Heart left ventricle (tissue), 16 donors: ENCODE measurements around the gene HOXA3. TPM values are rescaled to one million over a fixed set of nuclear protein-coding genes. Genes with fewer than 3 reads are reported as not detected.
A peak's percentile ranks its signal among the peaks of the same experiment; 100 is the strongest.

ENCODE experiments used
- ATAC-seq, 4 donors: fragments of 200-7000 bp; cut with Tn5 transposase; one replicate each; pipeline ENCODE4 v1.9.1; 2020 to 2022; ENCODE audit warnings: moderate library complexity in 4 of 4, mild to moderate bottlenecking in 3 of 4, moderate number of reproducible peaks in 1 of 4
- DNase-seq, 5 donors: peaks; one replicate each; pipeline ENCODE4 v3.0.0-alpha.2; 2020
- H3K27ac ChIP-seq, 12 donors: fragments of 200-600 bp; sonication (generic) in 4 of 12; one replicate each; pipeline versions ENCODE4 v1.5.0 to v1.8.0; 2016 to 2022; ENCODE audit warnings: mild to moderate bottlenecking in 2 of 12
- H3K27me3 ChIP-seq, 9 donors: fragments of 200-600 bp; sonication (generic) in 2 of 9; one replicate each; pipeline versions ENCODE4 v1.5.1 to v1.8.0; 2016 to 2022; ENCODE audit warnings: mild to moderate bottlenecking in 3 of 9
- H3K36me3 ChIP-seq, 9 donors: fragments of 200-600 bp; sonication (generic) in 2 of 9; one replicate each; pipeline versions ENCODE4 v1.5.0 to v1.8.0; 2018 to 2022; ENCODE audit warnings: mild to moderate bottlenecking in 2 of 9
- H3K4me1 ChIP-seq, 12 donors: fragments of 200-600 bp; sonication (generic) in 4 of 12; one replicate each; pipeline versions ENCODE4 v1.5.0 to v1.8.0; 2016 to 2022; ENCODE audit warnings: mild to moderate bottlenecking in 3 of 12
- H3K4me3 ChIP-seq, 12 donors: fragments of 200-600 bp; sonication (generic) in 4 of 12; one replicate each; pipeline versions ENCODE4 v1.5.0 to v1.8.0; 2017 to 2022; ENCODE audit warnings: mild to moderate bottlenecking in 9 of 12, moderate library complexity in 4 of 12
- H3K9me3 ChIP-seq, 12 donors: fragments of 200-600 bp; sonication (generic) in 4 of 12; one replicate each; pipeline versions ENCODE4 v1.5.0 to v1.8.0; 2016 to 2022; ENCODE audit warnings: mild to moderate bottlenecking in 1 of 12
- CTCF ChIP-seq, 12 donors: fragments of 200-600 bp; sonication (generic) in 4 of 12; IDR thresholded peaks; one replicate each; pipeline versions ENCODE4 v1.5.0 to v1.8.0; 2018 to 2022; ENCODE audit warnings: antibody characterized with exemption in 12 of 12, mild to moderate bottlenecking in 5 of 12
- POLR2A ChIP-seq, 2 donors: fragments of 450-650 bp; IDR thresholded peaks; one replicate each; pipeline ENCODE4 v1.6.1; 2017; ENCODE audit warnings: antibody characterized with exemption in 2 of 2, mild to moderate bottlenecking in 2 of 2, moderate library complexity in 2 of 2
- WGBS, 4 donors: extraction: QIAGEN DNeasy Blood & Tissue Kit in 2 of 4; methylation state at CpG; one replicate each; pipeline versions ENCODE4 v1.1.5 to v1.1.7; 2013 to 2018; 5-methylcytosine and 5-hydroxymethylcytosine counted together
- intact Hi-C, 10 donors: fragments of 100-400 bp; cut with DNase I; formaldehyde crosslinking; loops; one replicate each; pipeline versions ENCODE4 v1.11.1 to v1.14.2; 2022
- polyA plus RNA-seq, 2 donors: library from polyadenylated mRNA; stranded (reverse); fragments of 200-250 nt; gene quantifications; one replicate each; pipeline ENCODE4 v1.2.3, GENCODE V29; 2013
- total RNA-seq, 9 donors: library from RNA; depleted of rRNA in 2 of 9; stranded (reverse); fragments of >200 nt in 2 of 9; fragmentation: NEBNext Ultra II Directional in 3 of 9; extraction: Animal tissue kit (Norgen Biotek cat#: 25700) in 3 of 9; gene quantifications; one replicate each; pipeline versions ENCODE4 v1.1.0 to v1.2.4, GENCODE V29; 2016 to 2023
- donor health status: ischemic (EF 13 %, LVEDD 7.1; RV severe dilation, severe dysfunction).
- donor health status: healthy with polysubstance abuse.
- donor health status: DM: no; HTN: yes; CAD: no.
- donor health status: DM: no; HTN: no; CAD: no.
- donor health status: ischemic (EF 25% LVEDD 6.9; RV normal size, moderate dysfunction).
- donor health status: ischemic (EF 25% LVEDD 5.7; RV mildly dilated, moderate dysfunction).
- donor health status: healthy.
- donor health status: DM: yes; HTN: yes; CAD: no.
- donor health status: ischemic (EF 35%, LVEDD 5.7; RV mildly dilated, moderate dysfunction).
- donor health status: nonischemic (EF 11% LVEDD 7.7; RV severe dilation, severe dysfunction).
- donor health status: DM: yes; HTN: yes; CAD: no.
- donor health status: PGD.
- donor health status: ischemic (EF 29% LVEDD 5.4; RV normal size, mild dysfunction).
- donor health status: nonischemic (EF 23%, LVEDD 6.1; RV moderate dilation, normal function).

Gene HOXA3
- total and polyA plus RNA-seq, 11 donors, result 0.07 to 3.1 (median 0.64) TPM; not detected in 2

GRCh38 chr7:27175626-27176523, 23.5 kb upstream of the HOXA3 start:
- TF ChIP-seq POLR2A (IDR thresholded peaks at IDR 0.05) (no peak), CTCF (IDR thresholded peaks at IDR 0.05) (no peak)
- no peaks in the 10 kb centered on the region for H3K36me3 ChIP-seq
- H3K9me3 ChIP-seq, result no peaks in the 10 kb centered on the region
- no peak overlapping the region for H3K4me3 ChIP-seq
- intact Hi-C loops, result loop anchor here in 1 of 10 donors (10.0 kb wide), 1 partner anchor 1311 kb away; no protein-coding TSS in a partner anchor
- peaks cover 0 to 40% (median 23%) of the 10 kb centered on the region in 12 donors for H3K4me1 ChIP-seq
- H3K27me3 ChIP-seq, result peaks cover 89 to 100% (median 100%) of the 10 kb centered on the region in 9 donors
- H3K27ac ChIP-seq, result peak overlapping the region in 1 of 12 donors; percentile 91
- DNase-seq (peak in 1 of 5 donors; percentile 49), ATAC-seq (no peak)
- WGBS, 4 donors, result 31 to 45% (median 39%) methylated on average over 27 to 40 of the region's 40 CpGs

GRCh38 chr7:27174874-27175625, 22.7 kb upstream of the HOXA3 start:
- Histone ChIP-seq H3K9me3 (no peaks in the 10 kb centered on the region), H3K4me3 (no peak overlapping the region), H3K4me1 (peaks cover 0 to 40% (median 23%) of the 10 kb centered on the region in 12 donors), H3K27ac (peak overlapping the region in 1 of 12 donors; percentile 91), H3K36me3 (no peaks in the 10 kb centered on the region), H3K27me3 (peaks cover 85 to 100% (median 100%) of the 10 kb centered on the region in 9 donors)
- 34 to 47% (median 45%) methylated on average over 9 to 12 of the region's 12 CpGs for WGBS, 4 donors
- peak in 2 of 5 donors; percentile 15 to 23 for DNase-seq
- intact Hi-C loops, result loop anchor here in 1 of 10 donors (10.0 kb wide), 1 partner anchor 1310 kb away; no protein-coding TSS in a partner anchor
- TF ChIP-seq CTCF (IDR thresholded peaks at IDR 0.05) (no peak), POLR2A (IDR thresholded peaks at IDR 0.05) (no peak)
- ATAC-seq, result no peak

GRCh38 chr7:27173956-27174873, 21.8 kb upstream of the HOXA3 start, which contains the start of gene HOXA10:
Gene HOXA10 (minus strand): TSS chr7:27174320. CDS start chr7:27174306, 14 bp downstream.
- DNase-seq (peak in 1 of 5 donors; percentile 55), ATAC-seq (no peak)
- peak within 1 kb of the TSS in 1 of 12 donors; percentile 91 for H3K27ac ChIP-seq
- no peaks in the 10 kb centered on the region for H3K9me3 ChIP-seq
- no peaks in the 10 kb centered on the region for H3K36me3 ChIP-seq
- WGBS, 4 donors, result 3 to 6% (median 4%) methylated on average over 48 to 82 of the region's 82 CpGs
- intact Hi-C loops, result loop anchor here in 1 of 10 donors (10.0 kb wide), 1 partner anchor 1309 kb away; no protein-coding TSS in a partner anchor
- peaks cover 87 to 100% (median 100%) of the 10 kb centered on the region in 9 donors for H3K27me3 ChIP-seq
- no peak for TF ChIP-seq POLR2A (IDR thresholded peaks at IDR 0.05)
- TF ChIP-seq CTCF (IDR thresholded peaks at IDR 0.05), result no peak
- peak within 1 kb of the TSS; percentile 25 to 59 (median 41) for H3K4me3 ChIP-seq
- H3K4me1 ChIP-seq, result peaks cover 0 to 41% (median 20%) of the 10 kb centered on the region in 12 donors
